ENCODE data around the gene C10orf62.
A peak's percentile ranks its signal among the peaks of the same experiment; 100 is the strongest.
"Not testable (repeated sequence)": the region's sequence is repeated elsewhere in the genome, so short reads cannot be mapped to it uniquely, and the experiment has no call there.

The C10orf62 gene

GRCh38 chr10:97632949-97633884, 43.7 kb downstream of the C10orf62 start, which contains the start of gene MORN4:
MORN4 (minus strand) TSS chr10:97633500; CDS start chr10:97619653, 13,847 bp downstream.
- CTCF ChIA-PET, result no interaction called here
- POLR2A ChIA-PET (ENCODE audit: low non-redundant PET), result no interaction called here
- peak; percentile 97 for DNase-seq (ENCODE audit: low spot score)
- TF ChIP-seq CTCF (conservative IDR thresholded peaks at IDR 0.05; ENCODE audit: low read depth), result no peak
- H3K27ac ChIP-seq, result peak within 1 kb of the TSS; percentile 77

- TF ChIP-seq CTCF (conservative IDR thresholded peaks at IDR 0.05; ENCODE audit: low read depth), result no peak
- ChIA-PET CTCF (interaction anchor here (0.7 kb wide), 1 partner anchor 1686 kb away, joined by 3 read pairs; no protein-coding TSS in a partner anchor), POLR2A (ENCODE audit: low non-redundant PET) (interaction anchor here (0.8 kb wide), 1 partner anchor 13 kb away, joined by 3 read pairs; no protein-coding TSS in a partner anchor)
- peak overlapping the region; percentile 77 for H3K27ac ChIP-seq
- DNase-seq (ENCODE audit: low spot score), result no peak
These were observed 44.4 kb downstream of the C10orf62 start for GRCh38 chr10:97633921-97634320.

GRCh38 chr10:97635577-97635976, 46.1 kb downstream of the C10orf62 start:
- H3K27ac ChIP-seq, result no peak overlapping the region
- CTCF ChIA-PET, result interaction anchor here (0.9 kb wide), 1 partner anchor 10 kb away, joined by 3 read pairs; no protein-coding TSS in a partner anchor
- POLR2A ChIA-PET (ENCODE audit: low non-redundant PET), result no interaction called here

GRCh38 chr10:97639090-97639489, 49.6 kb downstream of the C10orf62 start:
- CTCF ChIA-PET, result interaction anchor here (0.7 kb wide), 1 partner anchor 68 kb away, joined by 4 read pairs; no protein-coding TSS in a partner anchor
- POLR2A ChIA-PET (ENCODE audit: low non-redundant PET); H3K27ac ChIP-seq; DNase-seq (ENCODE audit: low spot score): not testable (repeated sequence)

More at GRCh38 chr10:97635577-97635976, 46.1 kb downstream of the C10orf62 start:
- no peak for DNase-seq (ENCODE audit: low spot score)
- TF ChIP-seq CTCF (conservative IDR thresholded peaks at IDR 0.05; ENCODE audit: low read depth), result no peak

- ChIA-PET POLR2A (ENCODE audit: low non-redundant PET) (interaction anchor here (0.7 to 0.9 kb wide), 2 partner anchors 48 to 111 kb away, joined by 3 to 4 read pairs; no protein-coding TSS in a partner anchor), CTCF (interaction anchor here (0.5 to 1.4 kb wide), 3 partner anchors 12 to 349 kb away, joined by 3 to 4 read pairs (median 4); no protein-coding TSS in a partner anchor)
- H3K27ac ChIP-seq, result peak within 1 kb of the TSS; percentile 86
- TF ChIP-seq CTCF (conservative IDR thresholded peaks at IDR 0.05; ENCODE audit: low read depth), result no peak
- peak; percentile 100 for DNase-seq (ENCODE audit: low spot score)
These were observed 50.8 kb downstream of the C10orf62 start, which contains the start of gene PI4K2A for GRCh38 chr10:97640174-97640867. PI4K2A (plus strand) TSS chr10:97640671; CDS start chr10:97640743, 72 bp downstream.

All from RWPE1 (cell line).